Psoas muscle (tissue), 8 donors: Measurements from ENCODE around the gene PLB1. TPM values are rescaled to one million over a fixed set of nuclear protein-coding genes. Genes with fewer than 3 reads are reported as not detected.
"Not testable (repeated sequence)": the region's sequence is repeated elsewhere in the genome, so short reads cannot be mapped to it uniquely, and the experiment has no call there.

Experiments
- ATAC-seq, 4 donors: fragments of 200-7000 bp; cut with Tn5 transposase; one replicate each; pipeline ENCODE4 v1.9.1; 2020; ENCODE audit warnings: moderate library complexity in 3 of 4, mild to moderate bottlenecking in 2 of 4
- DNase-seq, 2 donors: peaks; one replicate each; pipeline ENCODE4 v3.0.0-alpha.2; 2020
- H3K27ac ChIP-seq: fragments of 200-600 bp; one replicate; pipeline ENCODE4 v1.8.0; 2022
- H3K27me3 ChIP-seq, 3 donors: fragments of 200-600 bp in 1 of 3; one replicate each; pipeline versions ENCODE4 v1.6.1 to v1.8.0; 2013 to 2022; ENCODE audit warnings: low read length in 2 of 3, mild to moderate bottlenecking in 2 of 3, moderate library complexity in 1 of 3; ENCODE audit not compliant: insufficient read depth in 3 of 3
- H3K36me3 ChIP-seq, 2 donors: fragments of 200-600 bp in 1 of 2; one replicate each; pipeline versions ENCODE4 v1.6.1 to v1.8.0; 2013 to 2022; ENCODE audit warnings: low read depth in 1 of 2, mild to moderate bottlenecking in 1 of 2, moderate library complexity in 1 of 2; ENCODE audit not compliant: insufficient read depth in 1 of 2
- H3K4me1 ChIP-seq: fragments of 200-600 bp; one replicate; pipeline ENCODE4 v1.8.0; 2022
- H3K4me3 ChIP-seq: fragments of 200-600 bp; one replicate; pipeline ENCODE4 v1.8.0; 2022; ENCODE audit warnings: mild to moderate bottlenecking
- H3K9me3 ChIP-seq: fragments of 200-600 bp; one replicate; pipeline ENCODE4 v1.8.0; 2022
- CTCF ChIP-seq: fragments of 200-600 bp; IDR thresholded peaks from one replicate; pipeline ENCODE4 v1.8.0; 2022; ENCODE audit warnings: antibody characterized with exemption
- WGBS, 3 donors: extraction: QIAGEN DNeasy Blood & Tissue Kit; methylation state at CpG; one replicate each; pipeline versions ENCODE4 v1.1.6 to v1.1.7; 2013; 5-methylcytosine and 5-hydroxymethylcytosine counted together
- intact Hi-C, 2 donors: fragments of 100-400 bp; cut with DNase I; formaldehyde crosslinking; loops; one replicate each; pipeline versions ENCODE4 v1.11.0 to v1.14.2; 2022
- polyA plus RNA-seq, 3 donors: library from polyadenylated mRNA; stranded (reverse); fragments of 200-250 nt; gene quantifications; one replicate each; pipeline ENCODE4 v1.2.3, GENCODE V29; 2013
- total RNA-seq, 4 donors: library from RNA; stranded (reverse); fragmentation: NEBNext Ultra II Directional in 2 of 4; extraction: Animal tissue kit (Norgen Biotek cat#: 25700) in 2 of 4; gene quantifications; one replicate each; pipeline versions ENCODE4 v1.2.1 to v1.2.4, GENCODE V29; 2021 to 2023
- donor health status: healthy with polysubstance abuse.
- donor health status: DM: no; HTN: no; CAD: no; lungs with moderate emphysema.
- donor health status: Bipolar disorder and iron deficiency.
- donor health status: healthy.
- donor health status: DM: yes; HTN: yes; CAD: no.
- donor health status: DM: no; HTN: no; CAD: no.
- donor health status: DM: no; HTN: no; CAD: no.
- donor health status: DM: yes; HTN: yes; CAD: no.

Gene PLB1
- total and polyA plus RNA-seq, 7 donors: 0.63 to 4.9 (median 1.7) TPM

GRCh38 chr2:28547906-28548600 is 52.2 kb downstream of the PLB1 start:
- no peak for TF ChIP-seq CTCF
- DNase-seq: no peak
- Histone ChIP-seq H3K27ac (no peak overlapping the region), H3K4me1 (peaks cover 7% of the 10 kb centered on the region), H3K36me3 (no peaks in the 10 kb centered on the region), H3K9me3 (no peaks in the 10 kb centered on the region), H3K27me3 (no peaks in the 10 kb centered on the region), H3K4me3 (no peak overlapping the region)
- WGBS, 3 donors: 81 to 90% (median 86%) methylated on average over 10 of the region's 10 CpGs
- intact Hi-C loops: no loop called here
- no peak for ATAC-seq

- H3K36me3 ChIP-seq, H3K4me3 ChIP-seq, intact Hi-C loops, H3K27ac ChIP-seq, H3K4me1 ChIP-seq, DNase-seq, H3K9me3 ChIP-seq, H3K27me3 ChIP-seq, ATAC-seq: not testable (repeated sequence)
- WGBS, 3 donors: 76 to 92% (median 91%) methylated on average over 10 of the region's 10 CpGs
These were observed 54.5 kb downstream of the PLB1 start for GRCh38 chr2:28550345-28550744.

- DNase-seq (no peak), ATAC-seq (no peak)
- no peaks in the 10 kb centered on the region for H3K36me3 ChIP-seq
- no peaks in the 10 kb centered on the region for H3K4me1 ChIP-seq
- H3K4me3 ChIP-seq: no peak overlapping the region
- intact Hi-C loops: no loop called here
- no peaks in the 10 kb centered on the region for H3K9me3 ChIP-seq
- no peak for TF ChIP-seq CTCF
- 59 to 65% (median 62%) methylated on average over 3 of the region's 3 CpGs for WGBS, 3 donors
- H3K27ac ChIP-seq: no peak overlapping the region
- no peaks in the 10 kb centered on the region for H3K27me3 ChIP-seq
These were observed 56.4 kb downstream of the PLB1 start for GRCh38 chr2:28552045-28552823.

DNA sequence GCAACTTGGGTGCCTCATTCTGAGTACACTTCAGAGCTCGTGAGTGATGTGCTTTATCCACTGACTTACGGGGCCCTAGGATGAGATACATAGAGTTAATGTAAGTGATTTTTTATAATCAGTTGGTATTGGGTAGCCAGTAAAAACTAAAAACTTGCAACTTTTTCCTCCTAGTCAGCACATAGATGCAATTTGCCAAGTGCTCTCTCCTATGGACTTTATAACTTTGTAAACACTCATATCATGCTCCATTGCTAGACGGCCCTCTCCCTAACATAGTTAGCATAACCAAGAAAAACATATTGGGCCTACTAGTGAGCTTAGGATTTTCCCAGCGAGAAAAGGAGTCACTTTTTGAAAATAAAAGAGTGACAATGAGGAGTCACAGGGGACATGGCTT is 60.4 kb downstream of the PLB1 start:
- no peak for ATAC-seq
- Histone ChIP-seq H3K4me1 (no peaks in the 10 kb centered on the region), H3K36me3 (no peaks in the 10 kb centered on the region), H3K27ac (no peak overlapping the region), H3K9me3 (no peaks in the 10 kb centered on the region), H3K4me3 (no peak overlapping the region), H3K27me3 (no peaks in the 10 kb centered on the region)
- no peak for TF ChIP-seq CTCF
- intact Hi-C loops: no loop called here
- no peak for DNase-seq
- WGBS, 3 donors: 90 to 95% (median 93%) methylated on average over 4 of the region's 4 CpGs

DNA sequence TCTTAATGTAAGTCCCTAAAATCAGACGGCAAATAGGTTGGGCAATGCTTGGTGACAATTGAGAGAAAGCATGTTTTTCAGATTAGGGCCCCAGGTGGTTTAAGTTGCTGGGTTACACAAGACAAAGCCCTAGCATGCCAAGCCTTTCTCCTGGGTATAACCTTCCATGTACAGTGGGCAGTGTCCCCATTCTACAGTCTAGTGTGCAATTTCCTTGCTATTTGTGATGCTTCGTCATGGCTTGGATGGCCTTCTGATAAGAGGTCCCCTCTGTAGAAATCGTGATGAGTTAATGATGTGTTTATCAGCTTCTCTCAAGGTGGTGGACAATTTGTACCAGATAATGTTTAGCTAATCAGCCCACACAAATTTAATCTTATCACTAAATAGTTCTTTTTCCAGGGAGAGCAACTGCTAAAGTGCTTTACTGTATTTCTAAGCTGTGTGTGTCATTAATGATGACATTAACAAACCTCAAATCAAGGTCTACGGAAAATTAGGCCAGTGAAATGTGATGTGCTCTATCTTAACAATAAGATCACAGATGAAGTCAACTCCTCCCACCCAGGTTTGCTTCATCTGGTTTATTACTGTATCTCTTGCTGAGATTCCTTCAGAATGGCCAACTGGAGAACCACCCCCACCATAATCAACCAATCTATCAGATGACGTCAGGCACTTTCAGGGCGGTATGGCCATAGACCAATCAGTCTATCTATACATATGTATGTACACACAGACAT is 61.7 kb downstream of the PLB1 start:
- H3K4me1 ChIP-seq: no peaks in the 10 kb centered on the region
- ATAC-seq (no peak), DNase-seq (no peak)
- no peak for TF ChIP-seq CTCF
- H3K9me3 ChIP-seq: no peaks in the 10 kb centered on the region
- no peaks in the 10 kb centered on the region for H3K36me3 ChIP-seq
- intact Hi-C loops: no loop called here
- WGBS, 3 donors: 76 to 86% (median 81%) methylated on average over 6 of the region's 6 CpGs
- H3K27ac ChIP-seq: no peak overlapping the region
- no peak overlapping the region for H3K4me3 ChIP-seq
- no peaks in the 10 kb centered on the region for H3K27me3 ChIP-seq
